ENCODE data around the gene PPP1R3G.

PPP1R3G gene

GRCh38 chr6:5081182-5081581 is 4.0 kb upstream of the PPP1R3G start:
- no peaks in the 10 kb centered on the region for H3K79me2 ChIP-seq (ENCODE audit: insufficient read depth, low read length)
- no peaks in the 10 kb centered on the region for H3K4me1 ChIP-seq (ENCODE audit: insufficient read depth, low read length, severe bottlenecking)
- H3F3A ChIP-seq (ENCODE audit: insufficient read depth, low read length): no peaks in the 10 kb centered on the region
- no peaks in the 10 kb centered on the region for H4K20me1 ChIP-seq (ENCODE audit: insufficient read depth, low read length)
- no peak overlapping the region for H3K4me2 ChIP-seq (ENCODE audit: low read length)
- no peaks in the 10 kb centered on the region for H3K9me2 ChIP-seq (ENCODE audit: low read depth, low read length)
- no peaks in the 10 kb centered on the region for H3K9me3 ChIP-seq (ENCODE audit: low read length)
- no peak overlapping the region for H3K4me3 ChIP-seq (ENCODE audit: low read depth, low read length, poor library complexity, severe bottlenecking)
- H3K36me3 ChIP-seq (ENCODE audit: insufficient read depth, low read length): no peaks in the 10 kb centered on the region
- TF ChIP-seq, protein P1, sequence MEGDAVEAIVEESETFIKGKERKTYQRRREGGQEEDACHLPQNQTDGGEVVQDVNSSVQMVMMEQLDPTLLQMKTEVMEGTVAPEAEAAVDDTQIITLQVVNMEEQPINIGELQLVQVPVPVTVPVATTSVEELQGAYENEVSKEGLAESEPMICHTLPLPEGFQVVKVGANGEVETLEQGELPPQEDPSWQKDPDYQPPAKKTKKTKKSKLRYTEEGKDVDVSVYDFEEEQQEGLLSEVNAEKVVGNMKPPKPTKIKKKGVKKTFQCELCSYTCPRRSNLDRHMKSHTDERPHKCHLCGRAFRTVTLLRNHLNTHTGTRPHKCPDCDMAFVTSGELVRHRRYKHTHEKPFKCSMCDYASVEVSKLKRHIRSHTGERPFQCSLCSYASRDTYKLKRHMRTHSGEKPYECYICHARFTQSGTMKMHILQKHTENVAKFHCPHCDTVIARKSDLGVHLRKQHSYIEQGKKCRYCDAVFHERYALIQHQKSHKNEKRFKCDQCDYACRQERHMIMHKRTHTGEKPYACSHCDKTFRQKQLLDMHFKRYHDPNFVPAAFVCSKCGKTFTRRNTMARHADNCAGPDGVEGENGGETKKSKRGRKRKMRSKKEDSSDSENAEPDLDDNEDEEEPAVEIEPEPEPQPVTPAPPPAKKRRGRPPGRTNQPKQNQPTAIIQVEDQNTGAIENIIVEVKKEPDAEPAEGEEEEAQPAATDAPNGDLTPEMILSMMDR (IDR thresholded peaks at IDR 0.05; ENCODE audit: low read length): no peak
- TF ChIP-seq EZH2 (IDR thresholded peaks at IDR 0.05; ENCODE audit: borderline replicate concordance, low read length): no peak
- H3K27ac ChIP-seq (ENCODE audit: low read depth, low read length, poor library complexity, severe bottlenecking): no peak overlapping the region
- no peak overlapping the region for H2AFZ ChIP-seq (ENCODE audit: low read length)
- H3K27me3 ChIP-seq (ENCODE audit: insufficient read depth, low read length): peaks cover 22% of the 10 kb centered on the region
- H3K9ac ChIP-seq (ENCODE audit: low read length): no peak overlapping the region

DNA sequence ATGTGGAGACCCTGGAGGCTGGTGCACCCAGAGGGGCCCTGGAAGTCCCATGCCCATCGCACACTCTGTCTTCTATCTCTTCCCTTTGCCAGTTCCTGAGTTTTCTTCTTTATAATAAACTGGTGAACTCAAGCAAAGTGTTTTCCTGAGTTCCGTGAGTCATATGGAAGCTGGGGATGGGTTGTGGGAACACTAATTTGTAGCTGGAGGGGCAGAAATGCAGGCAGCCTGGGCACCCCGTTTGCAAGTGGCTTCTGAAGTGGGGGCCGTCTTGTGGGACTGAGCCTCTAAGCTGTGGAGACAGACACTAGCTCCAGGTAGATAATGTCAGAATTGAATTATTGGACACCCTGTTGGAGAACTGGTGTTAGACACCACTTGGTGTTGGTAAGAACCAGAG is 3.2 kb upstream of the PPP1R3G start:
- Histone ChIP-seq H3K9me2 (ENCODE audit: low read depth, low read length) (no peaks in the 10 kb centered on the region), H3K4me1 (ENCODE audit: insufficient read depth, low read length, severe bottlenecking) (no peaks in the 10 kb centered on the region), H3F3A (ENCODE audit: insufficient read depth, low read length) (no peaks in the 10 kb centered on the region), H3K27me3 (ENCODE audit: insufficient read depth, low read length) (peaks cover 22% of the 10 kb centered on the region), H3K9me3 (ENCODE audit: low read length) (no peaks in the 10 kb centered on the region), H3K9ac (ENCODE audit: low read length) (no peak overlapping the region), H3K4me2 (ENCODE audit: low read length) (no peak overlapping the region), H3K36me3 (ENCODE audit: insufficient read depth, low read length) (no peaks in the 10 kb centered on the region), H3K27ac (ENCODE audit: low read depth, low read length, poor library complexity, severe bottlenecking) (no peak overlapping the region), H2AFZ (ENCODE audit: low read length) (no peak overlapping the region), H4K20me1 (ENCODE audit: insufficient read depth, low read length) (no peaks in the 10 kb centered on the region), H3K79me2 (ENCODE audit: insufficient read depth, low read length) (no peaks in the 10 kb centered on the region), H3K4me3 (ENCODE audit: low read depth, low read length, poor library complexity, severe bottlenecking) (no peak overlapping the region)
- TF ChIP-seq, protein P1 (IDR thresholded peaks at IDR 0.05; ENCODE audit: low read length): no peak
- no peak for TF ChIP-seq EZH2 (IDR thresholded peaks at IDR 0.05; ENCODE audit: borderline replicate concordance, low read length)

DNA sequence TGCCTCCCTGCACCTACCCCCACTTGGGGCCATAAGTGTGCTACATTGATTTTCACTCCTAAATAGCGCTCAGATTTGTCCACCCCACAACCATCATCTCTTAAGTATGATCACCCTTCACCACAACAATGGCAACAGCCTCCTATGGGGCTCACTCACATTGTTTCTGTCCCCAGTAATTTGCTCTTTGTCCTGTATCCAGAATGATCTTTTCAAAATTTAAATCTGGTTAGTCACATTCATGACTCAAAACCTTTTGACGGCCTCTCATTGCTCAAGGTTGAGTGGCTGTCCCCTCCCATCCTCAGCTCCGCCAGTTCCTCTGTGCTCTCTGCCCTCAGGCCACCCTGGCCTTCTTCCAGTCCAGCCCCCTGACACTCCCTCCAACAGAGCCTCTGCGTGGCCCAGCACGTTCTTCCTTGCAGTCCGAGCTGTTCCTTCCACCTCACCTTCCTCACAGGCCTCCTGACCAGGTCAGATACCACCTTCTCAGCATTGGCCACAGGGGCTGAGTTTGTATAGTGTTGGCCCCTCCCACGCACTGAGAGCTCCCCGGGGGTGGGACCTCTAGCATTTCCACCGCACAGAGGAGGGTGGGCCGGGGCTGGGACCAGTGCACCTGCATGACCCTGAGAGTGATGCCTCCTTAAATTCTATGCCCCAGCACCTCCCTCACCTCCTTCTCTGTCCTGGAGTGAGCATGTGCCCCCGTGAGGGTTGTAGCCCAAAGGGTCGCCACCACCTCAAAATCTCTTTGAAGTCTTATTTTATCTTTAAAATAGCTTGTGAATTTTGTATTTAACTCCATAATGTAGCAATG is 2.4 kb upstream of the PPP1R3G start:
- no peak overlapping the region for H3K4me3 ChIP-seq (ENCODE audit: low read depth, low read length, poor library complexity, severe bottlenecking)
- H4K20me1 ChIP-seq (ENCODE audit: insufficient read depth, low read length): no peaks in the 10 kb centered on the region
- no peaks in the 10 kb centered on the region for H3K9me2 ChIP-seq (ENCODE audit: low read depth, low read length)
- H3F3A ChIP-seq (ENCODE audit: insufficient read depth, low read length): no peaks in the 10 kb centered on the region
- H3K4me1 ChIP-seq (ENCODE audit: insufficient read depth, low read length, severe bottlenecking): no peaks in the 10 kb centered on the region
- H3K9ac ChIP-seq (ENCODE audit: low read length): no peak overlapping the region
- H3K27ac ChIP-seq (ENCODE audit: low read depth, low read length, poor library complexity, severe bottlenecking): no peak overlapping the region
- H3K79me2 ChIP-seq (ENCODE audit: insufficient read depth, low read length): no peaks in the 10 kb centered on the region
- TF ChIP-seq, protein P1 (IDR thresholded peaks at IDR 0.05; ENCODE audit: low read length): no peak
- TF ChIP-seq EZH2 (IDR thresholded peaks at IDR 0.05; ENCODE audit: borderline replicate concordance, low read length): no peak
- H2AFZ ChIP-seq (ENCODE audit: low read length): no peak overlapping the region
- H3K36me3 ChIP-seq (ENCODE audit: insufficient read depth, low read length): no peaks in the 10 kb centered on the region
- peaks cover 22% of the 10 kb centered on the region for H3K27me3 ChIP-seq (ENCODE audit: insufficient read depth, low read length)
- H3K4me2 ChIP-seq (ENCODE audit: low read length): no peak overlapping the region
- H3K9me3 ChIP-seq (ENCODE audit: low read length): no peaks in the 10 kb centered on the region

Measured in OCI-LY1 (cell line).